Upper lobe of left lung (tissue), 4 donors: ENCODE measurements around the gene LCE2B.

Experiments used
- CTCF ChIP-seq, 6 experiments: fragments of 450-650 bp in 4 of 6; fragments of 200-600 bp in 2 of 6; sonication (generic) in 2 of 6; IDR thresholded peaks; one replicate each; pipeline ENCODE4 v1.5.1; 2016 to 2019; ENCODE audit warnings: antibody characterized with exemption in 6 of 6
- EP300 ChIP-seq, 4 donors: sonication (generic); formaldehyde crosslinking; IDR thresholded peaks; one replicate each; pipeline ENCODE4 v1.5.1; 2017; ENCODE audit warnings: antibody characterized with exemption in 4 of 4, control low read depth in 2 of 4
- POLR2A ChIP-seq, 4 donors: fragments of 450-650 bp; IDR thresholded peaks; one replicate each; pipeline ENCODE4 v1.5.1; 2016 to 2017; ENCODE audit warnings: antibody characterized with exemption in 4 of 4, mild to moderate bottlenecking in 2 of 4
- POLR2AphosphoS5 ChIP-seq, 2 donors: sonication (generic); formaldehyde crosslinking; IDR thresholded peaks; one replicate each; pipeline ENCODE4 v1.5.1; 2017; ENCODE audit warnings: antibody characterized with exemption in 2 of 2

GRCh38 chr1:152657677-152658076 is 28.2 kb upstream of the LCE2B start:
- no peak for TF ChIP-seq CTCF (IDR thresholded peaks at IDR 0.05)
- no peak for TF ChIP-seq POLR2A (IDR thresholded peaks at IDR 0.05)
- TF ChIP-seq POLR2AphosphoS5 (IDR thresholded peaks at IDR 0.05) = no peak
- TF ChIP-seq EP300 (IDR thresholded peaks at IDR 0.05) = no peak
